Ectodermal cell (in vitro differentiated cells): ENCODE data around the gene TSSK3.
A peak's percentile ranks its signal among the peaks of the same experiment; 100 is the strongest.
"Not testable (repeated sequence)": the region's sequence is repeated elsewhere in the genome, so short reads cannot be mapped to it uniquely, and the experiment has no call there.

Experiments used
- H3K27ac ChIP-seq: 2 replicates; pipeline ENCODE4 v1.7.0; 2013; ENCODE audit warnings: mild to moderate bottlenecking, low read depth, low read length; ENCODE audit not compliant: insufficient read depth, poor library complexity, severe bottlenecking
- H3K27me3 ChIP-seq: 2 replicates; pipeline ENCODE4 v1.7.0; 2013; ENCODE audit warnings: mild to moderate bottlenecking, low read length; ENCODE audit not compliant: insufficient read depth, control insufficient read depth, poor library complexity, severe bottlenecking
- H3K36me3 ChIP-seq: one replicate; pipeline ENCODE4 v1.7.0; 2013; ENCODE audit warnings: low read length; ENCODE audit not compliant: control insufficient read depth, insufficient read depth
- H3K4me1 ChIP-seq: one replicate; pipeline ENCODE4 v1.7.0; 2013; ENCODE audit warnings: low read length; ENCODE audit not compliant: control insufficient read depth, insufficient read depth
- H3K4me3 ChIP-seq: 2 replicates; pipeline ENCODE4 v1.7.0; 2013; ENCODE audit warnings: low read depth, low read length, control low read depth; ENCODE audit not compliant: insufficient read depth
- H3K9me3 ChIP-seq: 2 replicates; pipeline ENCODE4 v1.7.0; 2013; ENCODE audit warnings: mild to moderate bottlenecking, low read length, moderate library complexity; ENCODE audit not compliant: control insufficient read depth
- WGBS, 2 experiments: methylation state at CpG; one replicate each; pipeline ENCODE4 v1.1.7; 2013; ENCODE audit warnings: missing lambda C conversion rate in 2 of 2; 5-methylcytosine and 5-hydroxymethylcytosine counted together

The TSSK3 gene

GRCh38 chr1:32352239-32352745 lies 10.0 kb upstream of the TSSK3 start:
- Histone ChIP-seq H3K9me3 (peaks cover 4% of the 10 kb centered on the region), H3K27ac (no peak overlapping the region), H3K36me3 (no peaks in the 10 kb centered on the region), H3K27me3 (peaks cover 10% of the 10 kb centered on the region), H3K4me3 (peak overlapping the region; percentile 69), H3K4me1 (peaks cover 11% of the 10 kb centered on the region)
- WGBS, 2 experiments: 60 to 64% methylated on average over 8 of the region's 8 CpGs

DNA sequence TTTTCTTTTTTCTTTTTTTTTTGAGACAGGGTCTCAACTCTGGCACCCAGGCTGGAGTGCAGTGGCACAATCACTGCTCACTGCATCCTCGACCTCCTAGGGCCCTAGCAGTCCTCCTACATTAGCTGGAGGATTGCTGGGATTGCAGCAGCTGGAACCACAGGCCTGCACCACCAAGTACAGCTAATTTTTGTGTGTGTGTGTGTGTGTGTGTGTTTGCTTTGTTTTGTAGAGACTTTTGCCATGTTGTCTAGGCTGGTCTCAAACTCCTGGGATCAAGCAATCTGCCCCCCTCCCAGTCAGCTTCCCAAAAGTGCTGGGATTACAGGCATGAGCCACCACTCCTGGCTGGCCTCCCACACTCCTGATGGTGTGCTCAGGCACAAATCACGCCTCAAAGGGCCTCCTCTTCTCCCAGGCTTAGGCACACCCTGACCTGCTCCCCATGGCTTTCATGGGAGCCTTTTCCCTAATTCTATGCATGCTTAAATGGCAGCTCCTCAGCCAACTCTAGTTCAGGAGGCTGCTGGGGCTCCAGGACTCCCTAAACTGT lies 9.4 kb upstream of the TSSK3 start:
- no peak overlapping the region for H3K4me3 ChIP-seq
- peaks cover 10% of the 10 kb centered on the region for H3K27me3 ChIP-seq
- WGBS, 2 experiments: 87 to 88% methylated on average over 2 of the region's 2 CpGs
- peaks cover 11% of the 10 kb centered on the region for H3K4me1 ChIP-seq
- H3K9me3 ChIP-seq: peaks cover 4% of the 10 kb centered on the region
- no peak overlapping the region for H3K27ac ChIP-seq
- H3K36me3 ChIP-seq: no peaks in the 10 kb centered on the region

GRCh38 chr1:32353431-32353830 lies 8.9 kb upstream of the TSSK3 start:
- Histone ChIP-seq H3K36me3 (no peaks in the 10 kb centered on the region), H3K27me3 (peaks cover 10% of the 10 kb centered on the region), H3K4me3 (no peak overlapping the region), H3K4me1 (peaks cover 11% of the 10 kb centered on the region), H3K27ac (no peak overlapping the region), H3K9me3 (peaks cover 4% of the 10 kb centered on the region)
- WGBS, 2 experiments: 83 to 89% methylated on average over 2 of the region's 2 CpGs

DNA sequence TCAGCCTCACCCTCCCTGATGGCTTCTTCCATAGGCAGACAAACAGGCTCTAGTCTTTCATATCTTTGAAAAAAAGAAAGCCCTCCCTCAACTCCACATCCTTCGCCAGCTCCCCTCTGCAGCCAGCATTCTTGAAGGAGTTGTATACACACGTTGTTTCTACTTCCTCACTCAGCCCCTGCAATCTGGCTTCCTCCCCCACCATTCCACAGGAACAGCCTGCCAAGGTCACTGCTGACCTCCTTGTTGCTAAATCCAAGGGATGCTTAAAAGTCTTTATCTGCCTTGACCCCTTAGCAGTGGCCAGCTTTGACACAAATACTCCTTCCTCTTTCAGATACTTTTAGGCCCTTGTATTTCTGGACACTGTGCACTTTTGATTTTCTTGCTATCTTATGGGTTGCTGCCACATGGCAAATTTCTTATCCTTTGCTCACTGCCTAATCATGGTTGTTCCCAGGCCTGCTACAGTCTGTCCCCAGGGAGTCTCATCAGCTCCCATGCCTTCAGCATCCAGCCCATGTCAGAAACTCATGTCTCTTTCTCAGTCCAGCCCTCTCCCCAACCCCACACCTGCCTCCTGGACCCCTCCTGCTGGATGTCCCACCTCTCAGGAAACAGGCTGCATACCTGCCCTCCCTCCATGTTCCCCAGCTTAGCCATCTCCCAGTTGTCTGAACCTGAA lies 8.3 kb upstream of the TSSK3 start:
- 62% methylated on average over 2 of the region's 2 CpGs for WGBS, 2 experiments
- H3K27me3 ChIP-seq: peaks cover 10% of the 10 kb centered on the region
- peaks cover 11% of the 10 kb centered on the region for H3K4me1 ChIP-seq
- H3K9me3 ChIP-seq: peaks cover 4% of the 10 kb centered on the region
- no peak overlapping the region for H3K4me3 ChIP-seq
- no peak overlapping the region for H3K27ac ChIP-seq
- no peaks in the 10 kb centered on the region for H3K36me3 ChIP-seq

DNA sequence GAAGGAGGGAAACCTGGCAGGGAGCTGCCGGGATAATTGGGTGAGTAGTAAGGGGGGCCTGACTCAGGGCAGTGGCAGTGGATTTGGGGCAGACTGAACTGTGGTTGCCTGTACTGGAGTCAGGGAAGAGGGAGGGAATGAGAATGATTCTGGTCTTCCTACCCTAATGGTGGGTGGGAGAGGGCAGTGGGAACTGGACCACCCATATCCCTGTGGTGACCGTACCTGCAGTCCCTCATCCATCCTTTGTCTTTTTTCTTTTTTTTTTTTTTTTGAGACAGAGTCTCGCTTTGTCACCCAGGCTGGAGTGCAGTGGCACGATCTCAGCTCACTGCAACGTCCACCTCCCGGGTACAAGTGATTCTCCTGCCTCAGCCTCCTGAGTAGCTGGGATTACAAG lies 6.6 kb upstream of the TSSK3 start:
- H3K27me3 ChIP-seq, H3K36me3 ChIP-seq, H3K9me3 ChIP-seq, H3K4me3 ChIP-seq, H3K27ac ChIP-seq: not testable (repeated sequence)
- WGBS, 2 experiments: 86 to 91% methylated on average over 6 of the region's 6 CpGs
- peaks cover 11% of the 10 kb centered on the region for H3K4me1 ChIP-seq

DNA sequence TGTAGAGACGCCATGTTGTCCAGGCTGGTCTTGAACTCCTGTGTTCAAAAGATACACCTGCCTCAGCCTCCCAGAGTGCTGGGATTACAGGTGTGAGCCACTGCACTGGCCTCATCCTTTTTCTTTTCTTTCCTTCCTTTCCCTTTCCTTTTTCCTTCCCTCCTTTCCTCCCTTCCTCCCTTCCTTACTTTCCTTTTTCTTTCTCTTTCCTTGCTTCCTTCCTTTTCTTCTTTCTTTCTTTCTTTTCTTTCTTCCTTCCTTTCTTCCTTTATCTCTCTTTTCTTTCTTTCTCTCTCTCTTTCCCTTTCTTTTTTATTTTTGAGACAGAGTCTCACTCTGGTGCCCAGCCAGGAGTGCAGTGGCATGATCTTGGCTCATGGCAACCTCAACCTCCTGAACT lies 5.9 kb upstream of the TSSK3 start:
- no peak overlapping the region for H3K4me3 ChIP-seq
- 91 to 93% methylated on average over 1 of the region's 1 CpG for WGBS, 2 experiments
- peaks cover 14% of the 10 kb centered on the region for H3K27me3 ChIP-seq
- H3K36me3 ChIP-seq: no peaks in the 10 kb centered on the region
- peaks cover 11% of the 10 kb centered on the region for H3K4me1 ChIP-seq
- no peak overlapping the region for H3K27ac ChIP-seq
- H3K9me3 ChIP-seq: no peaks in the 10 kb centered on the region

- peaks cover 25% of the 10 kb centered on the region for H3K27me3 ChIP-seq
- no peak overlapping the region for H3K27ac ChIP-seq
- no peaks in the 10 kb centered on the region for H3K36me3 ChIP-seq
- no peaks in the 10 kb centered on the region for H3K9me3 ChIP-seq
- 88 to 90% methylated on average over 6 of the region's 6 CpGs for WGBS, 2 experiments
- peaks cover 8% of the 10 kb centered on the region for H3K4me1 ChIP-seq
- no peak overlapping the region for H3K4me3 ChIP-seq
Measured at GRCh38 chr1:32357614-32358013, 4.7 kb upstream of the TSSK3 start.

DNA sequence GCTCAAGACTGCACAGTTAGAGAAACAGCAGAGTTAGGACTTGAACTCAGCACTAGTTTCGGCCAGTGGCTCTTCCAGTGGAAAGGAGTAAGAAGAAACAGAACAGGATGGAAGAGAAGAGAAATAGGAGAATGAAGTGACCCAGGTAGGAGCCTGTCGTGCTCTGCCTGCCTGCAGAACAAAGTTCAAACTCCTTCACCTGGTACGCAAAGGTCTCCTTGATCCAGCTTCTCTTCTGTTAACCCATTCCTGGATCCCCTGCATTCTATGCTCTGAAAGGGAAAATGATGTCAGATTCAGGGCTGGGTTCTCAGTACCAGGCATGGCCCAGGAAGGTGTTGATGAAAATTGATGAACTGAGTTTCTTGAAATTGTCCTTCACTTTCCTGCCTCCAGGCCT lies 3.9 kb upstream of the TSSK3 start:
- Histone ChIP-seq H3K36me3 (no peaks in the 10 kb centered on the region), H3K9me3 (no peaks in the 10 kb centered on the region), H3K4me1 (peaks cover 4% of the 10 kb centered on the region), H3K27me3 (peaks cover 28% of the 10 kb centered on the region), H3K4me3 (no peak overlapping the region), H3K27ac (no peak overlapping the region)
- WGBS, 2 experiments: 85 to 88% methylated on average over 3 of the region's 3 CpGs

- Histone ChIP-seq H3K27me3 (peaks cover 28% of the 10 kb centered on the region), H3K27ac (no peak overlapping the region), H3K9me3 (no peaks in the 10 kb centered on the region), H3K36me3 (peaks cover 21% of the 10 kb centered on the region), H3K4me3 (peak overlapping the region; percentile 27), H3K4me1 (peaks cover 4% of the 10 kb centered on the region)
- WGBS, 2 experiments: 61 to 62% methylated on average over 35 of the region's 35 CpGs
Measured at GRCh38 chr1:32361308-32361673, 1.0 kb upstream of the TSSK3 start.

GRCh38 chr1:32361674-32362473 lies 465 bp upstream of the TSSK3 start:
- H3K4me1 ChIP-seq: peaks cover 4% of the 10 kb centered on the region
- H3K27ac ChIP-seq: no peak overlapping the region
- peak overlapping the region; percentile 27 for H3K4me3 ChIP-seq
- peaks cover 28% of the 10 kb centered on the region for H3K27me3 ChIP-seq
- H3K36me3 ChIP-seq: peaks cover 27% of the 10 kb centered on the region
- 4% methylated on average over 91 of the region's 91 CpGs for WGBS, 2 experiments
- H3K9me3 ChIP-seq: no peaks in the 10 kb centered on the region
